ENCODE results near the gene NEK6.

The NEK6 gene

DNA sequence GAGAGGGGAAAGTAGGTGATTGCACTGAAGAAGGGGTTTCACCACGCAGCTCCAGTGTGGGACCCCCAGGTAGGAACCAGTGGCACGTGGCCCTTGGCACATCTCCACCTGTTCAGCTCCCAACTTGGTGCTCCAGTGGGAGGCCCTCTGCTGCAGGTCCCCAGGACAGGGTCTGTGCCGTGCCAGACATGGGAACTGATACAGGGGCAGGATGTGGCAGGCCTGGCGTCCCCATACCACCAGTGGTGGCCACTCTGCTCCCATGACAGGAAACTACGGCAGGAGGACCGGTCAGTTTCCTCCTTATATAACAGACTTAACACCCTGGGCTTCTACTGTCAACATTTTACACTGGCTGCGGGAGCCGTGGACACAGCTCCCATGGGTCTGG is 90.2 kb downstream of the NEK6 start:
- H3K27me3 ChIP-seq (ENCODE audit: insufficient read depth, low read length), result no peaks in the 10 kb centered on the region
- peaks cover 56% of the 10 kb centered on the region for H3K36me3 ChIP-seq (ENCODE audit: insufficient read depth, low read length)
- peaks cover 13% of the 10 kb centered on the region; the same call in 1 of the 2 replicates for H3K4me1 ChIP-seq (ENCODE audit: insufficient read depth, low read length)
- H3K4me3 ChIP-seq (ENCODE audit: low read length), result no peak overlapping the region
- H3K9ac ChIP-seq (ENCODE audit: low read depth, low read length), result no peak overlapping the region
- no peaks in the 10 kb centered on the region for H3K9me3 ChIP-seq (ENCODE audit: insufficient read depth, low read depth, low read length)
- no peak overlapping the region for H3K27ac ChIP-seq (ENCODE audit: low read depth, low read length)
- 94% methylated on average over 8 of the region's 8 CpGs for WGBS

DNA sequence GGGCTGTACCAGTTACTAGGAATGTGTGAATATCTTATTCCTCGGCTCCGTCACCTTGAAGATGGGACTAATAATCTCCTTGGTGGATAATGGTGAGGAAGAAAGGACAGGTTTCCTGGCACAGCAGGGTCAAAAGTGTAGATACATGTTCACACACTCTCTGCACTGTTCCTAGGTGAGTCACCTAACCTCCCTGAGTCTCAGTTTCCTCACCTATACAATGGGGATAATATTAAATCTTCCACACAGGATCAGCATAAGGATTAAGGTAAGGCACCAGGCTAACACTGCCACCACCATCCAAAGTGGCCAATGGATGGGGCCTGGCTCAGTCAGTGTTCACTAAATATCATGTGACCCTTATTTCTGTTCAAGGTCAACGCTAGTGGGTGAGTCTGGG is 90.6 kb downstream of the NEK6 start:
- H3K9ac ChIP-seq (ENCODE audit: low read depth, low read length), result no peak overlapping the region
- H3K4me3 ChIP-seq (ENCODE audit: low read length), result no peak overlapping the region
- no peaks in the 10 kb centered on the region for H3K27me3 ChIP-seq (ENCODE audit: insufficient read depth, low read length)
- H3K36me3 ChIP-seq (ENCODE audit: insufficient read depth, low read length), result peaks cover 60% of the 10 kb centered on the region
- H3K9me3 ChIP-seq (ENCODE audit: insufficient read depth, low read depth, low read length), result no peaks in the 10 kb centered on the region
- H3K27ac ChIP-seq (ENCODE audit: low read depth, low read length), result no peak overlapping the region
- WGBS, result 95% methylated on average over 3 of the region's 3 CpGs
- H3K4me1 ChIP-seq (ENCODE audit: insufficient read depth, low read length), result peaks cover 11% of the 10 kb centered on the region; the same call in 1 of the 2 replicates

GRCh38 chr9:124348831-124349230 is 91.1 kb downstream of the NEK6 start:
- no peak overlapping the region for H3K27ac ChIP-seq (ENCODE audit: low read depth, low read length)
- no peak overlapping the region for H3K9ac ChIP-seq (ENCODE audit: low read depth, low read length)
- no peaks in the 10 kb centered on the region for H3K27me3 ChIP-seq (ENCODE audit: insufficient read depth, low read length)
- 95% methylated on average over 12 of the region's 12 CpGs for WGBS
- H3K4me3 ChIP-seq (ENCODE audit: low read length), result no peak overlapping the region
- peaks cover 65% of the 10 kb centered on the region for H3K36me3 ChIP-seq (ENCODE audit: insufficient read depth, low read length)
- no peaks in the 10 kb centered on the region for H3K9me3 ChIP-seq (ENCODE audit: insufficient read depth, low read depth, low read length)
- H3K4me1 ChIP-seq (ENCODE audit: insufficient read depth, low read length), result peaks cover 6% of the 10 kb centered on the region; the same call in 1 of the 2 replicates

GRCh38 chr9:124349267-124349666 is 91.5 kb downstream of the NEK6 start:
- peaks cover 69% of the 10 kb centered on the region for H3K36me3 ChIP-seq (ENCODE audit: insufficient read depth, low read length)
- no peak overlapping the region for H3K9ac ChIP-seq (ENCODE audit: low read depth, low read length)
- WGBS, result 96% methylated on average over 8 of the region's 8 CpGs
- H3K4me3 ChIP-seq (ENCODE audit: low read length), result no peak overlapping the region
- no peaks in the 10 kb centered on the region for H3K27me3 ChIP-seq (ENCODE audit: insufficient read depth, low read length)
- H3K9me3 ChIP-seq (ENCODE audit: insufficient read depth, low read depth, low read length), result no peaks in the 10 kb centered on the region
- no peak overlapping the region for H3K27ac ChIP-seq (ENCODE audit: low read depth, low read length)
- H3K4me1 ChIP-seq (ENCODE audit: insufficient read depth, low read length), result 0 out of 2 replicates have a peak, but pooled peaks cover 5% of the 10 kb centered on the region

DNA sequence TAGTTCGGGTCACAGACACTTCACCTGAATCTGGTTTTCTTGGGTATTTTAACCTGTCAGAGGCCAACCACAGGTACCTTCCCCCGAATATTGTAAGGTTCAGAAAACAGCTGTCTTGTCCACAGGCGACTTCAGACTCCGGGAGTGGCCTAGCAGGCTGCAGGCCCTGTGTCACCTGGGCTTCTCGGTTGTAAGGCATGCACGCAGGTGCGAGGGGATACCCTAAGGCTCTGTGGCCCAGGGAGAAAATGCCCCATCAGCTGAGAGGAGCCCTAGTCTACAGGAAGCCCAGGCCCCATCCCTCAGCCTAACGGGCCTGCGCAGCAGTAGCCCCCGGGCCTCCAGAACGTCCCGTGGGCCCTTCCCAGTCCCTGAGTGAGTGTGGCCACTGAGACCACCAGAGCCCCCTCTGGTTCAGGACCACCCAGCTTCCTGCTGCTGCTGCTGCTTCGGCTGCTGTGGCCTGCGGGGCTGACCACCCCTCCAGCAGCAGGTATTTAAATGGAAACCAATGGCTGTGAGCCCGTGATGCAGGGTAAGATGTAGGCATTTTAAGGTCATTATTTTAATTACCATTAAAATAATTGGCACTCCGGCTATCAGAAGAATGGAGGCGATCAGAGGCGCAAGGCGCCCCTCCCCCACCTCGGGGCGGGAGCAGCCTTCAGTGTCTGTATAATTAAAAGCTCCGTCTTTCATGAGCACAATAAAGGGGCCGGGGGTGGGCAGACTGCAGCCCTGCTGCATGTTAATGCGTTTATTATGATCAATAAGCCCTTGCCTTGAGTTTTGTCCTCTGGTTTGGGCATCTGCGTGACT is 92.1 kb downstream of the NEK6 start:
- Histone ChIP-seq H3K4me1 (ENCODE audit: insufficient read depth, low read length) (0 out of 2 replicates have a peak, but pooled peaks cover 5% of the 10 kb centered on the region), H3K27me3 (ENCODE audit: insufficient read depth, low read length) (no peaks in the 10 kb centered on the region), H3K9ac (ENCODE audit: low read depth, low read length) (no peak overlapping the region), H3K4me3 (ENCODE audit: low read length) (no peak overlapping the region), H3K9me3 (ENCODE audit: insufficient read depth, low read depth, low read length) (no peaks in the 10 kb centered on the region), H3K36me3 (ENCODE audit: insufficient read depth, low read length) (peaks cover 72% of the 10 kb centered on the region), H3K27ac (ENCODE audit: low read depth, low read length) (no peak overlapping the region)
- WGBS, result 94% methylated on average over 25 of the region's 25 CpGs

DNA sequence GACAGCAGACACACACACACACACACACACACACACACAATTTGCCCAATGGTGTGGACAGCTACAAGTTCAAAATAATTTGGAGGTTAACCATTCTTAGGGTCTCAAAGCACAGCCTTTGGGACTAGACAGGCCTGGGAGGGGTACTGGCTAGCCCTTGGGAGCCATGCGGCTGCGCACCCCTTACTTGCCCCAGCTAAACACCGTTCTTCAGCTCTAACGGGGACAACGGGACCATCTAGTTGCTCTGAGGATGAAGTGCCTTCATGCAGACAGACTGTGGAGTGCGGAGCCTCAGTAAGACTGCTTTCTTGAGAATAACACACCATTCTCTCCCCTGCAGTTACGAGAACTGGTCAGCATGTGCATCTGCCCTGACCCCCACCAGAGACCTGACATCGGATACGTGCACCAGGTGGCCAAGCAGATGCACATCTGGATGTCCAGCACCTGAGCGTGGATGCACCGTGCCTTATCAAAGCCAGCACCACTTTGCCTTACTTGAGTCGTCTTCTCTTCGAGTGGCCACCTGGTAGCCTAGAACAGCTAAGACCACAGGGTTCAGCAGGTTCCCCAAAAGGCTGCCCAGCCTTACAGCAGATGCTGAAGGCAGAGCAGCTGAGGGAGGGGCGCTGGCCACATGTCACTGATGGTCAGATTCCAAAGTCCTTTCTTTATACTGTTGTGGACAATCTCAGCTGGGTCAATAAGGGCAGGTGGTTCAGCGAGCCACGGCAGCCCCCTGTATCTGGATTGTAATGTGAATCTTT is 92.9 kb downstream of the NEK6 start:
- Histone ChIP-seq H3K4me3 (ENCODE audit: low read length) (no peak overlapping the region), H3K36me3 (ENCODE audit: insufficient read depth, low read length) (peaks cover 76% of the 10 kb centered on the region), H3K9me3 (ENCODE audit: insufficient read depth, low read depth, low read length) (no peaks in the 10 kb centered on the region), H3K27me3 (ENCODE audit: insufficient read depth, low read length) (no peaks in the 10 kb centered on the region), H3K9ac (ENCODE audit: low read depth, low read length) (no peak overlapping the region), H3K27ac (ENCODE audit: low read depth, low read length) (no peak overlapping the region), H3K4me1 (ENCODE audit: insufficient read depth, low read length) (0 out of 2 replicates have a peak, but pooled peaks cover 5% of the 10 kb centered on the region)
- WGBS, result 96% methylated on average over 16 of the region's 16 CpGs

DNA sequence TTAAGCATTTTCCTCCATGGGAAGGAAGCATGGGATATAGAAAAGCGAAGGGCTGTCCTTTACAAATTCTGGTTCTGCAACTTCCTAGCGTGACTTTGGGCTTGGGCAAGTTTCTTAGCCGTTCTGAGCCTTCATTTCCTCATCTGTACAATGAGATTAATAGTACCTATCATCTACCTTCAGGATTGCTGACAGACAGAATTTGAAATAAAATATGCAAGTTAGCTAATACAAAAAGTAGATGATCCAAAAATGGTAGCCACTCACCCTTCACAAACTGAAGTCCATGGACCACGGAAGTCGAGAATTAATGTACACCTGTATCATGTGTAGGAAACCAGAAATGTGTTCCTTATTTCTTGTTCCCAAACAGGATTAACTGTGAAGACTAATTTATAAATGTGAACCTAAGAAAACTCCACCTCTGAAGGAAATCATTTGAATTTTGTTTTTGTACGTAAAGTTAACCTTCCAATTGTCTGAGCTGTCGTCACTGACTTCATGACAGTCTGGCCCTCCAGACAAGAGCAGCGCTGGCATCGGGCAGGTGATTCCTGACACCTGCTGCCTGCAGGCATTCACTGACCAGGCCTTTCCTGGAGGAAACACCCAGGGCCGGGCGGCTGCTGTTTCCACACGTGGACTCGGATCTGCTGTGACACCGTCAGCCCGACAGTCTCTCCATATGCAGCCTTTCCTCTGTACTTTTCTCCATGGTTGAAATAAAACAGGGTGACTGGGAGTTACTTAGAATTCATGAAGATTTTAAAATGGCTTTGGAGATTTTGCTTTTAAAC is 94.1 kb downstream of the NEK6 start:
- no peaks in the 10 kb centered on the region for H3K27me3 ChIP-seq (ENCODE audit: insufficient read depth, low read length)
- no peaks in the 10 kb centered on the region for H3K9me3 ChIP-seq (ENCODE audit: insufficient read depth, low read depth, low read length)
- 0 out of 2 replicates have a peak, but pooled peaks cover 5% of the 10 kb centered on the region for H3K4me1 ChIP-seq (ENCODE audit: insufficient read depth, low read length)
- no peak overlapping the region for H3K9ac ChIP-seq (ENCODE audit: low read depth, low read length)
- no peak overlapping the region for H3K27ac ChIP-seq (ENCODE audit: low read depth, low read length)
- no peak overlapping the region for H3K4me3 ChIP-seq (ENCODE audit: low read length)
- WGBS, result 93% methylated on average over 14 of the region's 15 CpGs
- peaks cover 79% of the 10 kb centered on the region for H3K36me3 ChIP-seq (ENCODE audit: insufficient read depth, low read length)

- H3K36me3 ChIP-seq (ENCODE audit: insufficient read depth, low read length), result peaks cover 79% of the 10 kb centered on the region
Observed at GRCh38 chr9:124352616-124353015, 94.9 kb downstream of the NEK6 start.

GRCh38 chr9:124353166-124353768 is 95.5 kb downstream of the NEK6 start:
- H3K36me3 ChIP-seq (ENCODE audit: insufficient read depth, low read length), result peaks cover 73% of the 10 kb centered on the region
- no peaks in the 10 kb centered on the region for H3K27me3 ChIP-seq (ENCODE audit: insufficient read depth, low read length)
- H3K4me3 ChIP-seq (ENCODE audit: low read length), result no peak overlapping the region
- 0 out of 2 replicates have a peak, but pooled peaks cover 5% of the 10 kb centered on the region for H3K4me1 ChIP-seq (ENCODE audit: insufficient read depth, low read length)
- H3K9ac ChIP-seq (ENCODE audit: low read depth, low read length), result no peak overlapping the region
- WGBS, result 96% methylated on average over 7 of the region's 7 CpGs
- H3K9me3 ChIP-seq (ENCODE audit: insufficient read depth, low read depth, low read length), result no peaks in the 10 kb centered on the region
- H3K27ac ChIP-seq (ENCODE audit: low read depth, low read length), result no peak overlapping the region

More at GRCh38 chr9:124352616-124353015, 94.9 kb downstream of the NEK6 start:
- Histone ChIP-seq H3K9ac (ENCODE audit: low read depth, low read length) (no peak overlapping the region), H3K27me3 (ENCODE audit: insufficient read depth, low read length) (no peaks in the 10 kb centered on the region), H3K9me3 (ENCODE audit: insufficient read depth, low read depth, low read length) (no peaks in the 10 kb centered on the region), H3K4me3 (ENCODE audit: low read length) (no peak overlapping the region), H3K4me1 (ENCODE audit: insufficient read depth, low read length) (0 out of 2 replicates have a peak, but pooled peaks cover 5% of the 10 kb centered on the region), H3K27ac (ENCODE audit: low read depth, low read length) (no peak overlapping the region)
- WGBS, result 95% methylated on average over 8 of the region's 8 CpGs

DNA sequence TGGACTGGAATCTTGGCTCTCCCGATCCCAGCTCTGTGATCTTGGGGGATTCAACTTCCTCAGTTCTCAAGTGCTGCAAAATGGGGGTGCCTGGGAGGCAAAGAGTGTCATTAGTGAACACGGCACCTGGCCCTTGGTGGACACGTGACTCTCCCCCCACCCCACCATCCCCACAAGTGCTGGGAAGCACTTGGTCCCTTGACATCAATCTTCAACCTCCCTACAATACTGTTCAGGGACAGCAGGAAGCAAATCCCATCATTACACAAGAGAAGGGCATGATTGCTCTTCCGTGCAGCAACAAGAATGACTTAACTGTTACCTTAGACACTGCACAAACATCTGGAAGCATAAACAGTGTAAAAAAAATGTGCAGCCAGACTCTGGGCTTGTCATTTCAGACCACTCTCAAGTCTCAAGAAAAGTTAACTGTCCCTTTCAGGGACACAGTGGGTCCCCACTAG is 96.1 kb downstream of the NEK6 start:
- Histone ChIP-seq H3K4me1 (ENCODE audit: insufficient read depth, low read length) (0 out of 2 replicates have a peak, but pooled peaks cover 5% of the 10 kb centered on the region), H3K27me3 (ENCODE audit: insufficient read depth, low read length) (no peaks in the 10 kb centered on the region), H3K36me3 (ENCODE audit: insufficient read depth, low read length) (peaks cover 67% of the 10 kb centered on the region), H3K27ac (ENCODE audit: low read depth, low read length) (no peak overlapping the region), H3K4me3 (ENCODE audit: low read length) (no peak overlapping the region), H3K9me3 (ENCODE audit: insufficient read depth, low read depth, low read length) (no peaks in the 10 kb centered on the region), H3K9ac (ENCODE audit: low read depth, low read length) (no peak overlapping the region)
- WGBS, result 90% methylated on average over 4 of the region's 4 CpGs

Data from HUES64 (cell line).